HK-2 (cell line): ENCODE data around the gene AKR1B15.

Experiments used
- DNase-seq: peaks from one replicate; pipeline ENCODE4 v3.0.0-alpha.2; 2018; ENCODE audit not compliant: unreplicated experiment

The AKR1B15 gene

DNA sequence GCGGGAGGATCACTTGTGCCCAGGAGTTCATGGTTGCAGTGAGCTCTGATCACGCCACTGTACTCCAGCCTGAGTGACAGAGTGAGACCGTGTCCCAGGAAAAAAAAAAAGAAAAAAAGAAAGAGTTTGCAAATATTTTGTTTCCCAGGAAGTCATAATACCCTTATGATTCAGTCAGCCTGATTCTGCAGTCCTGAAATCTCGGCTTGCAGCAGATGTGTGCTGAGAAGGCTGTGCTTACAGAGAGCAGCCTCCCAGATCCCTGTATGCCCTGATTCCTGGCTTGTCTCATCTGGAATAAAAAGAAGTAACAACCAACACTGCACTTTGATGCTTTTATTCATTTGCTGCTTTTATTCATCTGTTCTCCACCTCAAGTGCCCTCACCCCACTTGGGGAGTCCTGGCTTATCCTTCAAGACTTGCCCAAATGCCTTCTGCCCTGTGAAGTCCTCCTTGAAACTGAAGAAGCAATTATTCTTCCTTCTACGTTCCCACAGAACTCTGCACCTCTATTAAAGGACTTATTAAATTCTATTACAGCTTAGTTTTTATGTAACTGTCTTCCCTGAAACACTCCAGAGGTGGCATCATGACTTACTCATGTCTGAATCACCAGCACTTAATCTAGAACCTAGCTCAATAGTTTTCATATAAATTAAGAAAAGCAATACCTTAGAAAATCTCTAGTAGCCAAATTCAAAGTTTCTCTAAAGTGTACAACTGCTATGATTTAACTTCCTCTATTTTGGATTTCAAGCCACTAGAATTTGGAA, 70.0 kb downstream of the AKR1B15 start:
- DNase-seq: no peak

- no peak for DNase-seq
Observed at GRCh38 chr7:134619627-134620331, 70.9 kb downstream of the AKR1B15 start.

DNA sequence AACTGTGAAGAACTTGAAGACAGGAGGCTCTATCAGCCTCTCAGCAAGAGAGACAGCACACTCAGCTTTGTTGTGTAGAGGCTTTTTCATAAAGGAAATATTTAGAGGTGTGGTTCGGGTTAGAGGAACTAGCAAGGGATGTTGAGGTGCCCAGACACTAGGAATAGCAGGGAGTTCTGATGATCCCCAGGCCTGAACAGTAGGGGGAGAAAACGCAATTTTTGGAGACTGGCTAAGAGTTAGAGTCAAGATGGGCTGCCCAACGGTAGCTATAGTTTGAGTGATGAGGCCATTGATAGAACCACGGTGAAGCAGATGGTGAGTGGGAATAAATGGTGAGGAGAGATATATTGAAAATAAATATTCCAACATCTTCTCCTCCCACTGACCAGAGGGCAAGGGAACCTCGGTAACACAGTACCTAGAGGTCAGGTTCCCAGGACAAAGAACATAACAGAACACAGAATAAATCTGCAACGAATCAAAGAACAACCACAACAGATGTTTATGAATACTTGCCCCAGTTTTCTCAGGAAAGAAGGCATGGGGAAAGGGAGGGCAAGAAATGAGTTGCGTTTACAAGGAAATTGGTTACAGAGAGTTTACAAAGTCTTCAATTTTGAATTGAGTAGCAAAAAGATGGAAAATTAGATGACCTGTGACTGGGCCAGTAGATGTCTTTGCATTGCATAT, 73.5 kb downstream of the AKR1B15 start:
- DNase-seq: no peak

- no peak for DNase-seq
Observed at GRCh38 chr7:134623193-134623592, 74.3 kb downstream of the AKR1B15 start.

DNA sequence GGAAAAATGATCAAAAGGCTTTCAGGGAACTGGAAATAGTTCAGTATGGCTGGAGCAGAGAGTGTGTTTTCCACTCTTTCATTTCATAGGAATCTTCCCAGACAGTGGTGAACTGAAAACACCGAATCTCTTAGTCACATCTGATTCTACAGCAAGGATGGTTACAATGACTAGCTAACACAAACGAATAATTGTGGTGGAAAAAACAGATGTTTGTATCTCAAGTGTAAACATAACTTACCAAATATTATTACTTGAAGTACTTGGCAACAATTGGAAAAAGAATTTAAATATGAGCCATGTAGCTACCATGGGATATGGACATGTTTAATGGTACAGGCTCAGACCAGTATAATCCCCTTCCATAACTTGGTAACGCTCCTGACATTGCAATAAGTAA, 76.6 kb downstream of the AKR1B15 start:
- DNase-seq: no peak

DNA sequence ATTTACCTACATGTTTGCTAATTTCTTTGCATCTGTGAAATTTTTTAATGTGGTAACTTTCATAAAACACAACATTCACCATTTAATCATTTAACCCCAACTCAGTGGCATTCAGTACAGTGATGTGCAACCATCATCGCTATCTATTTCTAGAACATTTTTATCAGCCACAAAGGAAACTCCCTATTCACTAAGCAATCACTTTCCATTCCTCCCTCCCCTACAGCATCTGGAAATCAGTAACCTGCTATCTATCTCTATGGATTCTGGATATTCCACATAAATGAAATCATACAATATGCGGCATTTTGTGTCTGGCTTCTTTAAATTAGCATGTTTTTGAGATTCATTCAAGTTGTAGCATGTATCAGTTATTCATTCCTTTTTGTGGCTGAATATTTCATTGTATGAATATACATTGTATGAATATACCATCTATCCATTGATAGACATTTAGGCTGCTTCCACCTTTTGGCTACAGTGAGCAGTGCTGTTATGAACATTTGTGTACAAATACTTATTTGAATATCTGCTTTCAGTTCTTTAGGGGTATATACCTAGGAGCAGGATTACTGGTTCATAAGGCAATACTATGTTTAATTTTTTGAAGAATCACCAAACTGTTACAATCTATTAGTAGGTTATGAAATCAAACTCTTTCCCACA, 78.3 kb downstream of the AKR1B15 start:
- DNase-seq: no peak

GRCh38 chr7:134627775-134628153, 78.9 kb downstream of the AKR1B15 start:
- no peak for DNase-seq

DNA sequence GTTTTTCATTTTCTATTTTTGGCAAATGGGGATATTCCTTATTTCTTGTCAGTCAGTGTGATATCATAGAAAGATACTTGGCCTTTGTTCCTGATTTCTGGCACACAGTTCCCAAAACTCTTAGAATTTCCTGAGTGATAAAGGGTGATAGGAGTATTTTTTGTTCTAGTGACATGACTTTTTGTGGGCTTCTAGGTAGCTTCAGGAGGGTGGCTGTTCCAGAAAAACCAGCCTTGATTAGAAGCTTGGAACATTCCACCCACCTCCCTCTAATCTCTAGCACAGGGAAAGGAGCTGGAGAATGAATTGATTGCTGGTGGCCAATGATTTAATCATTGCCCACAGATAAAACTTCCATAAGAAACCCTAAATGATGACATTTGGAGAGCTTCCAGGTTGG, 80.5 kb downstream of the AKR1B15 start:
- no peak for DNase-seq
